ENCODE results near the gene ZDHHC14.
"Not testable (repeated sequence)": the region's sequence is repeated elsewhere in the genome, so short reads cannot be mapped to it uniquely, and the experiment has no call there.

GRCh38 chr6:157395199-157395598, 14.2 kb downstream of the ZDHHC14 start:
- not testable (repeated sequence) for TF ChIP-seq POLR2A (IDR thresholded peaks at IDR 0.05; ENCODE audit: low read length); CEBPB (IDR thresholded peaks at IDR 0.05); CHD2 (IDR thresholded peaks at IDR 0.05; ENCODE audit: low read length, partially characterized antibody); MAX (IDR thresholded peaks at IDR 0.05); RCOR1 (IDR thresholded peaks at IDR 0.05; ENCODE audit: low read depth, low read length); RFX5 (IDR thresholded peaks at IDR 0.05); MAFK (IDR thresholded peaks at IDR 0.05; ENCODE audit: partially characterized antibody); E2F6 (IDR thresholded peaks at IDR 0.05; ENCODE audit: borderline replicate concordance, low read depth); PHF8 (IDR thresholded peaks at IDR 0.05; ENCODE audit: borderline replicate concordance, low read depth); TP53 (CRISPR knock-in tag; IDR thresholded peaks at IDR 0.05); EP300 (IDR thresholded peaks at IDR 0.05)
- TF ChIP-seq, protein P1, sequence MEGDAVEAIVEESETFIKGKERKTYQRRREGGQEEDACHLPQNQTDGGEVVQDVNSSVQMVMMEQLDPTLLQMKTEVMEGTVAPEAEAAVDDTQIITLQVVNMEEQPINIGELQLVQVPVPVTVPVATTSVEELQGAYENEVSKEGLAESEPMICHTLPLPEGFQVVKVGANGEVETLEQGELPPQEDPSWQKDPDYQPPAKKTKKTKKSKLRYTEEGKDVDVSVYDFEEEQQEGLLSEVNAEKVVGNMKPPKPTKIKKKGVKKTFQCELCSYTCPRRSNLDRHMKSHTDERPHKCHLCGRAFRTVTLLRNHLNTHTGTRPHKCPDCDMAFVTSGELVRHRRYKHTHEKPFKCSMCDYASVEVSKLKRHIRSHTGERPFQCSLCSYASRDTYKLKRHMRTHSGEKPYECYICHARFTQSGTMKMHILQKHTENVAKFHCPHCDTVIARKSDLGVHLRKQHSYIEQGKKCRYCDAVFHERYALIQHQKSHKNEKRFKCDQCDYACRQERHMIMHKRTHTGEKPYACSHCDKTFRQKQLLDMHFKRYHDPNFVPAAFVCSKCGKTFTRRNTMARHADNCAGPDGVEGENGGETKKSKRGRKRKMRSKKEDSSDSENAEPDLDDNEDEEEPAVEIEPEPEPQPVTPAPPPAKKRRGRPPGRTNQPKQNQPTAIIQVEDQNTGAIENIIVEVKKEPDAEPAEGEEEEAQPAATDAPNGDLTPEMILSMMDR (IDR thresholded peaks at IDR 0.05), result not testable (repeated sequence)

Data from A549 (cell line).